ENCODE measurements around the gene LRRC61.

GRCh38 chr7:150313367-150313809 lies 9.8 kb upstream of the LRRC61 start:
- TF ChIP-seq, protein P1, sequence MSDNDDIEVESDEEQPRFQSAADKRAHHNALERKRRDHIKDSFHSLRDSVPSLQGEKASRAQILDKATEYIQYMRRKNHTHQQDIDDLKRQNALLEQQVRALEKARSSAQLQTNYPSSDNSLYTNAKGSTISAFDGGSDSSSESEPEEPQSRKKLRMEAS (IDR thresholded peaks at IDR 0.05): no peak
- TF ChIP-seq YY1 (IDR thresholded peaks at IDR 0.05; ENCODE audit: low read depth) (no peak), CREB1 (IDR thresholded peaks at IDR 0.05; ENCODE audit: low read depth) (no peak)

Measured in Ishikawa (cell line).